ENCODE measurements around the gene PDRG1.
"Not testable (repeated sequence)": the region's sequence is repeated elsewhere in the genome, so short reads cannot be mapped to it uniquely, and the experiment has no call there.

Gene PDRG1

GRCh38 chr20:31925631-31926030 is 26.2 kb downstream of the PDRG1 start:
- no peak for DNase-seq

GRCh38 chr20:31924561-31924960 is 27.3 kb downstream of the PDRG1 start:
- DNase-seq: no peak

- no peak for DNase-seq
These were observed 28.2 kb downstream of the PDRG1 start for GRCh38 chr20:31923388-31924331.

- no peak for DNase-seq
These were observed 29.3 kb downstream of the PDRG1 start for GRCh38 chr20:31922588-31922987.

- DNase-seq: no peak
These were observed 29.7 kb downstream of the PDRG1 start for GRCh38 chr20:31922181-31922580.

GRCh38 chr20:31921480-31921879 is 30.4 kb downstream of the PDRG1 start:
- not testable (repeated sequence) for DNase-seq

- no peak for DNase-seq
These were observed 31.5 kb downstream of the PDRG1 start for GRCh38 chr20:31920275-31920855.

- DNase-seq: no peak
These were observed 32.3 kb downstream of the PDRG1 start for GRCh38 chr20:31919410-31920155.

- no peak for DNase-seq
These were observed 33.3 kb downstream of the PDRG1 start for GRCh38 chr20:31918466-31919105.

- DNase-seq: not testable (repeated sequence)
These were observed 33.9 kb downstream of the PDRG1 start for GRCh38 chr20:31917962-31918412.

- DNase-seq: no peak
These were observed 35.1 kb downstream of the PDRG1 start for GRCh38 chr20:31916708-31917107.

- no peak for DNase-seq
These were observed 36.2 kb downstream of the PDRG1 start for GRCh38 chr20:31915491-31916280.

- DNase-seq: no peak
These were observed 37.7 kb downstream of the PDRG1 start for GRCh38 chr20:31914170-31914569.

GRCh38 chr20:31913431-31914157 is 38.3 kb downstream of the PDRG1 start:
- DNase-seq: no peak

GRCh38 chr20:31910071-31910803 is 41.6 kb downstream of the PDRG1 start:
- DNase-seq: no peak

- DNase-seq: no peak
These were observed 42.4 kb downstream of the PDRG1 start for GRCh38 chr20:31909253-31910070.

GRCh38 chr20:31908424-31908823 is 43.4 kb downstream of the PDRG1 start:
- DNase-seq: no peak

- DNase-seq: no peak
These were observed 43.8 kb downstream of the PDRG1 start for GRCh38 chr20:31908016-31908415.

- no peak for DNase-seq
These were observed 44.8 kb downstream of the PDRG1 start for GRCh38 chr20:31907046-31907445.

GRCh38 chr20:31906001-31906400 is 45.8 kb downstream of the PDRG1 start:
- no peak for DNase-seq
